ENCODE measurements around the gene IGLL5.

IGLL5 gene

GRCh38 chr22:22887621-22888503, at the start of gene IGLL5:
TSS of gene IGLL5 (plus strand) at chr22:22887816. CDS start at chr22:22888054, 238 bp downstream.
- DNase-seq = no peak

- DNase-seq = no peak
Measured at GRCh38 chr22:22838148-22838786, 49.3 kb upstream of the IGLL5 start.

GRCh38 chr22:22839570-22840314, 47.9 kb upstream of the IGLL5 start:
- DNase-seq = no peak

- DNase-seq = no peak
Measured at GRCh38 chr22:22840780-22841179, 46.8 kb upstream of the IGLL5 start.

GRCh38 chr22:22841598-22841997, 46.0 kb upstream of the IGLL5 start:
- no peak for DNase-seq

GRCh38 chr22:22842085-22842484, 45.5 kb upstream of the IGLL5 start:
- DNase-seq = no peak

- DNase-seq = no peak
Measured at GRCh38 chr22:22843848-22844247, 43.8 kb upstream of the IGLL5 start.

- DNase-seq = no peak
Measured at GRCh38 chr22:22847241-22847640, 40.4 kb upstream of the IGLL5 start.

- DNase-seq = peak; percentile 72
Measured at GRCh38 chr22:22848364-22848866, 39.2 kb upstream of the IGLL5 start.

- no peak for DNase-seq
Measured at GRCh38 chr22:22849640-22850610, 37.7 kb upstream of the IGLL5 start.

- DNase-seq = no peak
Measured at GRCh38 chr22:22851969-22852368, 35.6 kb upstream of the IGLL5 start.

GRCh38 chr22:22853713-22854112, 33.9 kb upstream of the IGLL5 start:
- no peak for DNase-seq

- no peak for DNase-seq
Measured at GRCh38 chr22:22854466-22854865, 33.1 kb upstream of the IGLL5 start.

GRCh38 chr22:22855085-22855484, 32.5 kb upstream of the IGLL5 start:
- DNase-seq = no peak

- DNase-seq = peak; percentile 31
Measured at GRCh38 chr22:22855617-22856308, 31.9 kb upstream of the IGLL5 start.

GRCh38 chr22:22856364-22856763, 31.3 kb upstream of the IGLL5 start:
- no peak for DNase-seq

- DNase-seq = no peak
Measured at GRCh38 chr22:22856885-22857606, 30.6 kb upstream of the IGLL5 start.

GRCh38 chr22:22857607-22858558, 29.7 kb upstream of the IGLL5 start:
- DNase-seq = no peak

GRCh38 chr22:22858559-22858937, 29.1 kb upstream of the IGLL5 start:
- no peak for DNase-seq

GRCh38 chr22:22863001-22863400, 24.6 kb upstream of the IGLL5 start:
- no peak for DNase-seq
